ENCODE measurements around the gene NREP.

Gene NREP

DNA sequence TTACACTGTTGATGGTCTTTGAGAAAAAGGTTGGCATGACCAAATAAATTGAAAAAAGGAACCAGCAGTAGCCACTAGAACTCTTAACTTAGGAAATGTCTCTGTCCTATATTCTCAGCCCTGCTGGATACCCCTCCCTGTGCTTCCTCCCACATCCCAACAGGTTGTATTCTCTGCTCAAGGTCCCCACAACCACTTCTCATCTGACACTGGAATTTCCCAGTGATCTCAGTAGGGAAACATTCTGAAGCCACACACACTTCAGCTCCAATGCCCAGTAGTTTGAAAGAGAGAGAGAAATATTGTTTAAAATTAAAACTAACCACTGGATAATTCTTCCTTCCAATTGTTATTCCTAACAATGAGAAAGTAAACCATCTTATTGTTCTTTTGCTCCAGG lies 30.0 kb upstream of the NREP start:
- Histone ChIP-seq H2BK12ac (ENCODE audit: low read length) (no peak overlapping the region), H3K36me3 (ENCODE audit: control insufficient read depth in 1 of 2, insufficient read depth in 2 of 2, low read length in 2 of 2) (no peaks in the 10 kb centered on the region), H2AFZ (ENCODE audit: insufficient read depth, low read length, poor library complexity) (no peak overlapping the region), H3K9ac (ENCODE audit: low read length) (no peak overlapping the region), H2BK120ac (ENCODE audit: insufficient read depth, low read length, poor library complexity) (no peak overlapping the region), H3K4me3 (ENCODE audit: low read depth, low read length) (no peak overlapping the region), H3K27me3 (ENCODE audit: insufficient read depth, low read length) (no peaks in the 10 kb centered on the region), H3K27ac (ENCODE audit: low read depth, low read length) (no peak overlapping the region), H4K91ac (ENCODE audit: low read depth, low read length) (no peak overlapping the region), H4K8ac (ENCODE audit: low read depth, low read length) (no peak overlapping the region), H3K14ac (ENCODE audit: low read length) (no peak overlapping the region), H3K4me1 (ENCODE audit: control insufficient read depth in 1 of 2, insufficient read depth in 2 of 2, low read length in 2 of 2) (no peaks in the 10 kb centered on the region), H3K79me1 (ENCODE audit: low read length) (no peaks in the 10 kb centered on the region), H3K23ac (ENCODE audit: low read length) (no peak overlapping the region), H3K18ac (ENCODE audit: low read length) (no peak overlapping the region), H3K9me3 (ENCODE audit: insufficient read depth, low read depth, low read length) (no peaks in the 10 kb centered on the region), H2AK5ac (ENCODE audit: low read length) (no peak overlapping the region), H3K4ac (ENCODE audit: low read depth, low read length) (no peak overlapping the region), H4K12ac (ENCODE audit: low read depth, low read length) (no peak overlapping the region), H3K79me2 (ENCODE audit: control insufficient read depth, insufficient read depth, low read length, poor library complexity) (no peaks in the 10 kb centered on the region), H2BK5ac (ENCODE audit: low read depth, low read length, poor library complexity) (no peak overlapping the region), H3K4me2 (ENCODE audit: low read length) (no peak overlapping the region)
- no peak for DNase-seq

- Histone ChIP-seq H3K27ac (ENCODE audit: low read depth, low read length) (no peak overlapping the region), H2BK120ac (ENCODE audit: insufficient read depth, low read length, poor library complexity) (no peak overlapping the region), H3K4me3 (ENCODE audit: low read depth, low read length) (no peak overlapping the region), H3K18ac (ENCODE audit: low read length) (no peak overlapping the region), H3K27me3 (ENCODE audit: insufficient read depth, low read length) (no peaks in the 10 kb centered on the region), H4K8ac (ENCODE audit: low read depth, low read length) (no peak overlapping the region), H3K79me2 (ENCODE audit: control insufficient read depth, insufficient read depth, low read length, poor library complexity) (no peaks in the 10 kb centered on the region), H3K4me2 (ENCODE audit: low read length) (no peak overlapping the region), H4K12ac (ENCODE audit: low read depth, low read length) (no peak overlapping the region), H2AFZ (ENCODE audit: insufficient read depth, low read length, poor library complexity) (no peak overlapping the region), H3K9me3 (ENCODE audit: insufficient read depth, low read depth, low read length) (no peaks in the 10 kb centered on the region), H4K91ac (ENCODE audit: low read depth, low read length) (no peak overlapping the region), H3K36me3 (ENCODE audit: control insufficient read depth in 1 of 2, insufficient read depth in 2 of 2, low read length in 2 of 2) (no peaks in the 10 kb centered on the region), H3K4me1 (ENCODE audit: control insufficient read depth in 1 of 2, insufficient read depth in 2 of 2, low read length in 2 of 2) (no peaks in the 10 kb centered on the region), H3K9ac (ENCODE audit: low read length) (no peak overlapping the region), H3K23ac (ENCODE audit: low read length) (no peak overlapping the region), H3K4ac (ENCODE audit: low read depth, low read length) (no peak overlapping the region), H2BK12ac (ENCODE audit: low read length) (no peak overlapping the region), H2BK5ac (ENCODE audit: low read depth, low read length, poor library complexity) (no peak overlapping the region), H2AK5ac (ENCODE audit: low read length) (no peak overlapping the region), H3K79me1 (ENCODE audit: low read length) (no peaks in the 10 kb centered on the region), H3K14ac (ENCODE audit: low read length) (no peak overlapping the region)
- no CpG with 5 or more reads among the region's 3 CpGs for WGBS (ENCODE audit: extremely low coverage, insufficient coverage, insufficient read length)
- no peak for DNase-seq
Measured at GRCh38 chr5:111784491-111785181, 27.6 kb upstream of the NREP start.

DNA sequence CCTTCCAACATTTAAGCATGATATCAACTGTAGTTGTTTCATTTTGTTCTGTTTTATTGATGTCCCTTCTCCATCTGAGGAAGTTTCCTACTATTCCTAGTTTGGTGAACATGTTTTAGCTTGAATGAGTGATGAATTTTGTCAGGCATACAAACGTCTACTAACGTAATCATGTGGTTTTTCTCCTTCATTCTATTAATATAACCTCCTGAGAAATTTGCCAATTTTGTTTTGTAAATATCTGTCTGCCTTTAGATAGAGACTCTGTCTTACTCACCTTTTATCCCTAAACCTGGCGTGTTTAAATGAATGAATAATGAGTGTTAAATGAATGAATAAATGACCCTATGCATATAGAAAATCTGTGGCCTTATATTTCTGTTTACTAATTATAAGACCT lies 26.5 kb upstream of the NREP start:
- no peak overlapping the region for H4K12ac ChIP-seq (ENCODE audit: low read depth, low read length)
- H3K9me3 ChIP-seq (ENCODE audit: insufficient read depth, low read depth, low read length), result no peaks in the 10 kb centered on the region
- no peak overlapping the region for H3K4me3 ChIP-seq (ENCODE audit: low read depth, low read length)
- H3K23ac ChIP-seq (ENCODE audit: low read length), result no peak overlapping the region
- DNase-seq, result no peak
- no peak overlapping the region for H2BK5ac ChIP-seq (ENCODE audit: low read depth, low read length, poor library complexity)
- no peak overlapping the region for H3K27ac ChIP-seq (ENCODE audit: low read depth, low read length)
- no CpG with 5 or more reads among the region's 3 CpGs for WGBS (ENCODE audit: extremely low coverage, insufficient coverage, insufficient read length)
- no peak overlapping the region for H2BK12ac ChIP-seq (ENCODE audit: low read length)
- no peak overlapping the region for H3K4ac ChIP-seq (ENCODE audit: low read depth, low read length)
- H3K79me2 ChIP-seq (ENCODE audit: control insufficient read depth, insufficient read depth, low read length, poor library complexity), result no peaks in the 10 kb centered on the region
- H2AFZ ChIP-seq (ENCODE audit: insufficient read depth, low read length, poor library complexity), result no peak overlapping the region
- H2AK5ac ChIP-seq (ENCODE audit: low read length), result no peak overlapping the region
- no peak overlapping the region for H4K91ac ChIP-seq (ENCODE audit: low read depth, low read length)
- H3K9ac ChIP-seq (ENCODE audit: low read length), result no peak overlapping the region
- no peaks in the 10 kb centered on the region for H3K36me3 ChIP-seq (ENCODE audit: control insufficient read depth in 1 of 2, insufficient read depth in 2 of 2, low read length in 2 of 2)
- no peaks in the 10 kb centered on the region for H3K27me3 ChIP-seq (ENCODE audit: insufficient read depth, low read length)
- H3K4me2 ChIP-seq (ENCODE audit: low read length), result no peak overlapping the region
- no peak overlapping the region for H2BK120ac ChIP-seq (ENCODE audit: insufficient read depth, low read length, poor library complexity)
- no peak overlapping the region for H3K14ac ChIP-seq (ENCODE audit: low read length)
- H3K4me1 ChIP-seq (ENCODE audit: control insufficient read depth in 1 of 2, insufficient read depth in 2 of 2, low read length in 2 of 2), result no peaks in the 10 kb centered on the region
- no peaks in the 10 kb centered on the region for H3K79me1 ChIP-seq (ENCODE audit: low read length)
- no peak overlapping the region for H3K18ac ChIP-seq (ENCODE audit: low read length)
- no peak overlapping the region for H4K8ac ChIP-seq (ENCODE audit: low read depth, low read length)

DNA sequence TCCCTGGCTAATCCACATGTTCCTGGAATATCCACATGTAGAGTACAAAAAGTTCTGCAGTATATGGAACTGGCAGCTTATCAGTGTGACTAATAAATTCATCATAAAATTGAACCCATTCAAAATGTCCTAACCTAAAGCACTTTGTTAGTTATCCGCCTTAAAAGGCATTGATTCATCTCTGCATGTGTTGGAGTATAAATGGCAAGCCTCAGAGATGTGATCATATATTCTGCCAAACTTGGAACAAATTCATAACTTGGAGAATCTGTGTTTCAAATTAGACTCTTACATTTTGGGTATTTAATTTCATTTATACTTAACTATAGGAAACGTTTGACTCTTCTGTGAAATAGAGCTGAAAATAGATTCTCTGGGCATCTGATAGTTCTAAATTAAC lies 25.2 kb upstream of the NREP start:
- Histone ChIP-seq H4K8ac (ENCODE audit: low read depth, low read length) (no peak overlapping the region), H3K79me1 (ENCODE audit: low read length) (no peaks in the 10 kb centered on the region), H4K12ac (ENCODE audit: low read depth, low read length) (no peak overlapping the region), H3K36me3 (ENCODE audit: control insufficient read depth in 1 of 2, insufficient read depth in 2 of 2, low read length in 2 of 2) (no peaks in the 10 kb centered on the region), H4K91ac (ENCODE audit: low read depth, low read length) (no peak overlapping the region), H3K14ac (ENCODE audit: low read length) (no peak overlapping the region), H3K4me1 (ENCODE audit: control insufficient read depth in 1 of 2, insufficient read depth in 2 of 2, low read length in 2 of 2) (no peaks in the 10 kb centered on the region), H2AFZ (ENCODE audit: insufficient read depth, low read length, poor library complexity) (no peak overlapping the region), H2BK120ac (ENCODE audit: insufficient read depth, low read length, poor library complexity) (no peak overlapping the region), H2BK5ac (ENCODE audit: low read depth, low read length, poor library complexity) (no peak overlapping the region), H3K9ac (ENCODE audit: low read length) (no peak overlapping the region), H3K27ac (ENCODE audit: low read depth, low read length) (no peak overlapping the region), H3K4ac (ENCODE audit: low read depth, low read length) (no peak overlapping the region), H3K9me3 (ENCODE audit: insufficient read depth, low read depth, low read length) (no peaks in the 10 kb centered on the region), H3K4me2 (ENCODE audit: low read length) (no peak overlapping the region), H2BK12ac (ENCODE audit: low read length) (no peak overlapping the region), H3K79me2 (ENCODE audit: control insufficient read depth, insufficient read depth, low read length, poor library complexity) (no peaks in the 10 kb centered on the region), H3K4me3 (ENCODE audit: low read depth, low read length) (no peak overlapping the region), H2AK5ac (ENCODE audit: low read length) (no peak overlapping the region), H3K23ac (ENCODE audit: low read length) (no peak overlapping the region), H3K18ac (ENCODE audit: low read length) (no peak overlapping the region), H3K27me3 (ENCODE audit: insufficient read depth, low read length) (no peaks in the 10 kb centered on the region)
- no CpG with 5 or more reads among the region's 2 CpGs for WGBS (ENCODE audit: extremely low coverage, insufficient coverage, insufficient read length)
- DNase-seq, result no peak
